ENCODE measurements around the gene IQCF6.

GRCh38 chr3:51751287-51751686 lies 27.8 kb downstream of the IQCF6 start:
- no peak for TF ChIP-seq CTCF (IDR thresholded peaks at IDR 0.05)
- no peak for TF ChIP-seq SMC3 (IDR thresholded peaks at IDR 0.05; ENCODE audit: low read depth, low read length)
- no peak for TF ChIP-seq EP300 (IDR thresholded peaks at IDR 0.05; ENCODE audit: borderline replicate concordance in 1 of 2, low read depth in 1 of 2, low read length in 1 of 2)
- TF ChIP-seq TAF1 (IDR thresholded peaks at IDR 0.05; ENCODE audit: borderline replicate concordance, low read depth, low read length), result no peak
- TF ChIP-seq PBX3 (IDR thresholded peaks at IDR 0.05), result no peak
- TF ChIP-seq POLR2AphosphoS5 (IDR thresholded peaks at IDR 0.05; ENCODE audit: low read depth, low read length), result no peak
- no peak for TF ChIP-seq MXI1 (IDR thresholded peaks at IDR 0.05; ENCODE audit: low read depth, low read length)
- TF ChIP-seq EZH2phosphoT487 (IDR thresholded peaks at IDR 0.05; ENCODE audit: borderline replicate concordance, low read depth), result no peak
